ENCODE measurements around the gene PCSK1N. TPM values are rescaled to one million over a fixed set of nuclear protein-coding genes. Genes with fewer than 3 reads are reported as not detected.

PCSK1N gene
- total and polyA plus RNA-seq, 9 of the 15 experiments (the other 6 are each of a cell fraction or from before 2014, with no cell fraction given), result 0.07 to 0.55 (median 0.54) TPM; not detected in 6

DNA sequence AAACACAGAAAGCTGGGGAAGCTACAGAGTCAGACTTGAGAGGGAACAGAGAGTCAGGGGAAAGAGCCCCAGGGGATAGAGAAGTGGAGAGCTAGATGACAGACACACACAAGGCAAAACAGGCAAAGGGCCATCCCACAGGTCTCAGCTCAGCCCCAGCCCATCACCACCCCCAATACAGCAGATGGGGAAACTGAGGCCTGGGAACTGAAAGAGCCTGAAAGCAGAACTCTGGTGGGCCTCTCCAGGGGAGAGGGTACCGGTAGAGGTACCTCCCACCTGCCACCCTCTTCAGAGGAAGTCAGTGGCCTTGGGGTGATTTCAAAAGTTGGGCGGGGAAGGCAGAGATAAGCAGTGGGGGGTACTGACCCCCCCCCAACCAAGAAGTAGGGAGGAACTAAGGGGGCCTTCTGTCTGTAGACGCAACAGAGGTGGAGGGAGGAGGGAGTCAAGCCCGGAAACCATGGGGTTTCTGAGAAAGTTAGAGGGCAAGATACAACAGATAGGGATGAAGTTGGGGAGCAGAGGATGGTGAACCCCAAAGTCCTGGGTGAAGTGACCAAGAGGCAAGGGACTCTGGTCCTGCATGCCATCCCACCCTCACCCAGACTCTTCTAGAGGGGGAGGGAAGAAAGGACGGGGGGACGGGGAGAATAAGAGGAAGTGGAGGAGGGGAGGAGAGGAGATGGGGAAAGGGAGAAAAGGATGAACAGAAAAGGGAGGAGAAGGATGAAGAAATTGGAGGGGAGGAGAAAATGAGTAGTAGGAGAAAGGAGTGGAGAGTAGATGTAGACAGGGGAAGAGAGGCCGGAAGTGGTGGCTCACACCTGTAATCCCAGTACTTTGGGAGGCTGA, 45.8 kb downstream of the PCSK1N start (continued):
- TF ChIP-seq, protein P1, sequence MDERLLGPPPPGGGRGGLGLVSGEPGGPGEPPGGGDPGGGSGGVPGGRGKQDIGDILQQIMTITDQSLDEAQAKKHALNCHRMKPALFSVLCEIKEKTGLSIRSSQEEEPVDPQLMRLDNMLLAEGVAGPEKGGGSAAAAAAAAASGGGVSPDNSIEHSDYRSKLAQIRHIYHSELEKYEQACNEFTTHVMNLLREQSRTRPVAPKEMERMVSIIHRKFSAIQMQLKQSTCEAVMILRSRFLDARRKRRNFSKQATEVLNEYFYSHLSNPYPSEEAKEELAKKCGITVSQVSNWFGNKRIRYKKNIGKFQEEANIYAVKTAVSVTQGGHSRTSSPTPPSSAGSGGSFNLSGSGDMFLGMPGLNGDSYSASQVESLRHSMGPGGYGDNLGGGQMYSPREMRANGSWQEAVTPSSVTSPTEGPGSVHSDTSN (CRISPR knock-in tag; IDR thresholded peaks at IDR 0.05; ENCODE audit: low read depth), result no peak
- TF ChIP-seq, protein P1 (tag; conservative IDR thresholded peaks at IDR 0.05; ENCODE audit: low read depth), result no peak
- TF ChIP-seq ZBTB49 (CRISPR knock-in tag; IDR thresholded peaks at IDR 0.05; ENCODE audit: borderline replicate concordance) (no peak), IRF1 (CRISPR knock-in tag; IDR thresholded peaks at IDR 0.05; ENCODE audit: borderline replicate concordance) (no peak), MBD2 (IDR thresholded peaks at IDR 0.05; ENCODE audit: borderline replicate concordance, low read depth) (no peak; the same call in 1 of the 2 replicates), ESRRA (IDR thresholded peaks at IDR 0.05; ENCODE audit: borderline replicate concordance, low read depth) (no peak), GABPA (tag; conservative IDR thresholded peaks at IDR 0.05; ENCODE audit: low read depth) (peak; percentile 33; the same call in 1 of the 2 replicates), CHD2 (IDR thresholded peaks at IDR 0.05; ENCODE audit: low read depth, low read length) (no peak), TBL1XR1 (IDR thresholded peaks at IDR 0.05; ENCODE audit: low read length in 2 of 2) (no peak), ZNF436 (CRISPR knock-in tag; IDR thresholded peaks at IDR 0.05) (no peak), THAP12 (CRISPR knock-in tag; IDR thresholded peaks at IDR 0.05) (no peak)
- TF ChIP-seq, protein P2, sequence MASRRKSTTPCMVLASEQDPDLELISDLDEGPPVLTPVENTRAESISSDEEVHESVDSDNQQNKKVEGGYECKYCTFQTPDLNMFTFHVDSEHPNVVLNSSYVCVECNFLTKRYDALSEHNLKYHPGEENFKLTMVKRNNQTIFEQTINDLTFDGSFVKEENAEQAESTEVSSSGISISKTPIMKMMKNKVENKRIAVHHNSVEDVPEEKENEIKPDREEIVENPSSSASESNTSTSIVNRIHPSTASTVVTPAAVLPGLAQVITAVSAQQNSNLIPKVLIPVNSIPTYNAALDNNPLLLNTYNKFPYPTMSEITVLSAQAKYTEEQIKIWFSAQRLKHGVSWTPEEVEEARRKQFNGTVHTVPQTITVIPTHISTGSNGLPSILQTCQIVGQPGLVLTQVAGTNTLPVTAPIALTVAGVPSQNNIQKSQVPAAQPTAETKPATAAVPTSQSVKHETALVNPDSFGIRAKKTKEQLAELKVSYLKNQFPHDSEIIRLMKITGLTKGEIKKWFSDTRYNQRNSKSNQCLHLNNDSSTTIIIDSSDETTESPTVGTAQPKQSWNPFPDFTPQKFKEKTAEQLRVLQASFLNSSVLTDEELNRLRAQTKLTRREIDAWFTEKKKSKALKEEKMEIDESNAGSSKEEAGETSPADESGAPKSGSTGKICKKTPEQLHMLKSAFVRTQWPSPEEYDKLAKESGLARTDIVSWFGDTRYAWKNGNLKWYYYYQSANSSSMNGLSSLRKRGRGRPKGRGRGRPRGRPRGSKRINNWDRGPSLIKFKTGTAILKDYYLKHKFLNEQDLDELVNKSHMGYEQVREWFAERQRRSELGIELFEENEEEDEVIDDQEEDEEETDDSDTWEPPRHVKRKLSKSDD (conservative IDR thresholded peaks at IDR 0.05; ENCODE audit: low read length), result no peak
- TF ChIP-seq, protein P3, sequence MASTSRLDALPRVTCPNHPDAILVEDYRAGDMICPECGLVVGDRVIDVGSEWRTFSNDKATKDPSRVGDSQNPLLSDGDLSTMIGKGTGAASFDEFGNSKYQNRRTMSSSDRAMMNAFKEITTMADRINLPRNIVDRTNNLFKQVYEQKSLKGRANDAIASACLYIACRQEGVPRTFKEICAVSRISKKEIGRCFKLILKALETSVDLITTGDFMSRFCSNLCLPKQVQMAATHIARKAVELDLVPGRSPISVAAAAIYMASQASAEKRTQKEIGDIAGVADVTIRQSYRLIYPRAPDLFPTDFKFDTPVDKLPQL (IDR thresholded peaks at IDR 0.05; ENCODE audit: extremely low read depth, insufficient read length), result no peak

Data from K562 (cell line).